GM18511 (cell line): Measurements from ENCODE around the gene CFAP68.
"Not testable (repeated sequence)": the region's sequence is repeated elsewhere in the genome, so short reads cannot be mapped to it uniquely, and the experiment has no call there.

Experiments
- ATAC-seq: cut with Tn5 transposase; IDR thresholded peaks from one replicate; pipeline ENCODE4 v1.9.1; 2021; ENCODE audit warnings: mild to moderate bottlenecking, moderate library complexity; ENCODE audit not compliant: unreplicated experiment

Gene CFAP68

DNA sequence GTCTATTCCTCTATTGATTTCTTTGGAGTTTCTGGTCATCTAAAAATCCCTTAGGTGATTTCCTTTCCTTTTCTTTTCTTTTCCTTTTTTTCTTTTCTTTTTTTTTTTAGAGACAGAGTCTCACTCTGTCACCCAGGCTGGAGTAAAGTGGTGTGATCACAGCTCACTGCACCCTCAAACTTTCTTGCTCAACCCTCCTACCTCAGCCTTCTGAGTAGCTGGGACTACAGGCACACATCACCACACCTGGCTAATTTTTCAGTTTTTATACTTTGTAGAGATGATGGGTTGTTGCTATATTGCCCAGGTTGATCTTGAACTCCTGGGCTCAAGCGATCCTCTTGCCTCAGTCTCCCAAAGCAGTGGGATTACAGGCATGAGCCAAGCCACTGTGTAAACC is 37.4 kb downstream of the CFAP68 start:
- ATAC-seq, result no peak

DNA sequence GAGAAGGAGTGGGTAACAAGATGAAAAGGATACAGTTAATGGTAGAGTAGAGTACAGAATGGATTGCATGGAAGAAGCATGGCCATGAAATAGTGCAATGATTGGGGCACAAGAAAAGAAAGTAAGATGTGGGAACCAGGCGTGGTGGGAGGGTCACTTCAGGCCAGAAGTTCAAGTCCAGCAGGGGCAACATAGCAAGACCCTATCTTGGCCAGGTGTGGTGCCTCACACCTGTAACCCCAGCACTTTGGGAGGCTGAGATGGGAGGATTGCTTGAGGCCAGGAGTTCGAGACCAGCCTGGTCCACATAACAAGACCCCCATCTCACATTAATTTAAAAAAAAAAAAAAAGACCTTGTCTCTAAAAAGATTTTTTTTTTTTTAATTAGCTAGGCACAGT is 38.0 kb downstream of the CFAP68 start:
- no peak for ATAC-seq

DNA sequence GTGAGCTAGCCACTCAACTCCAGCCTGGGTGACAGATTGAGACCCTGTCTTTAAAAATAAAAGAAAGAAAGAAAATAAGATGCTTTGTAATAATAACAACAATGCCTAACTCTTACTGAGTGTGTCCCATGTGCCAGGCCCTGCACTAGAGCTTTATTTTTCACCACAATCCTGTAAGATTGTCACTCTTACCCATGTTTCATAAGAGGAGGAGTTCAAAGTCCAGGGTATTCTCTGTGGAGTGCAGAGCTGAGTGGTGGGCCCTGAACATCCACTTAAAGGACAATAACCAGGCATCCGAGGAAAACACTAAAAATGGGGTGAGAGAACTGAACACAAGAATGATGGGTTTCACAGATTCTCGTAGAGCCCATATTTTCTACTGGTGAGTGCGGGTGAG is 38.4 kb downstream of the CFAP68 start:
- ATAC-seq, result no peak

DNA sequence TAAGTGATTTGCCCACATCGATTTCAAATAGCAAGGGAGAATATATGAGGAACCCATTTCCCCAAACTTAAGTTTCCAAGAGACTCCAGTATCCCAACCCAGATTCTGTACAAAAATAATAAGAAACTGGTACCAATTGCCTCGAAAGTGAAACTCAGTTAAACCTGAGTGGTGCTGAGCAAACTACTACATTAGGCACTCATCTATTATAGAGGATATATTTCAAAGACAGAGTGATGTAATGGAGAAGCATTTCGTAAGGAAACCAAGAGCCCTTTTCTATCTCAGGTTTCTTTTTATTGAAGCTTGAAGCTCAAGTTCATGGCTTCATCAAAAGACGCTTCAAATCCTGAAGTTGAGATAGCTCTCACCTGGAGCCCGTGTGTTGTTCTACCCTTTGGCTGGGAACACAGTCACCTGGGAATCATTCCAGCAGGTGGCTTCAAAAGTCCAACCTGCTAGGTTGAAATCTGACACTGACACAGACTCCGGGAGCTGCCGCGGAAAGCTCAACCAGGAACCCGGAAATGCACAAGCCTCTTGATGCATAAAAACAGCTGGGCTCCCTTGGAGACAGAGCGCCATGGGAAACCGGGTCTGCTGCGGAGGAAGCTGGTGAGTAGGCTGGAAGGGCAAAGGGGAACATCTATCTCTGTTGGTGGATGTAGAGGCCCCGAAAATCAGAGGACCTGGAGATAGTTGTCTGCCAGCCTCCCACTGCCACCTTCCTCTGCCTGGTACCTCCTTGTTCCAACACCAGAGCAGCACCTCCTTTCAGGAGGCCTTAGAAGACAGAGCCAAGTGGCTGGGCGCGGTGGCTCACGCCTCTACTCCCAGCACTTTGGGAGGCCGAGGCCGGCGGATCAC is 39.3 kb downstream of the CFAP68 start, which contains the start of gene C11orf52:
Gene C11orf52 (plus strand): TSS at position 524 of the 867 bp plus-strand sequence. CDS start 60 bp downstream, at position 584.
- ATAC-seq, result no peak

- no peak for ATAC-seq
These were observed 41.6 kb downstream of the CFAP68 start for GRCh38 chr11:111920908-111921307.

- ATAC-seq, result no peak
These were observed 42.3 kb downstream of the CFAP68 start for GRCh38 chr11:111921541-111922230.

- no peak for ATAC-seq
These were observed 43.5 kb downstream of the CFAP68 start for GRCh38 chr11:111922803-111923202.

GRCh38 chr11:111923351-111923788 is 44.0 kb downstream of the CFAP68 start:
- ATAC-seq, result no peak

DNA sequence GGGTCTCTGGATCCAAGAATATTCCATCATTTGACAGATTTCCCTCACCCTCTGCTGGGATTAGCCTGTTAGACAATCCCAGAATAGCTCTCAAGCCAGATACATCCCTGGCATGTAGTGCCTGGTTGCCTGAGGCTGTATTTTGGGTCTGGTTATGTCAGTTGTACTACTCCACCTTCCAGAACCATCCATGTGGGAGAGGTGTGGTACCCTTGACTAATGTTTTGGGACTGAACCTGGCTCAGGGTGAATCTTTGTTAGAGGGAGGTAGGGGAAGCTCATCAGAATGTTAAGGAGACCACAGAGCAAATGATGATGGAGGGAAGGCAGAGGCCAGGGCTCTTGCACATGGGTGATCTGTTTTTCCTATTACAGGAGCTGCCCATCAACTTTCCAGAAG is 44.6 kb downstream of the CFAP68 start:
- ATAC-seq, result no peak

GRCh38 chr11:111925953-111926352 is 46.6 kb downstream of the CFAP68 start:
- no peak for ATAC-seq

GRCh38 chr11:111926505-111927391 is 47.4 kb downstream of the CFAP68 start:
- ATAC-seq, result peak; percentile 92

DNA sequence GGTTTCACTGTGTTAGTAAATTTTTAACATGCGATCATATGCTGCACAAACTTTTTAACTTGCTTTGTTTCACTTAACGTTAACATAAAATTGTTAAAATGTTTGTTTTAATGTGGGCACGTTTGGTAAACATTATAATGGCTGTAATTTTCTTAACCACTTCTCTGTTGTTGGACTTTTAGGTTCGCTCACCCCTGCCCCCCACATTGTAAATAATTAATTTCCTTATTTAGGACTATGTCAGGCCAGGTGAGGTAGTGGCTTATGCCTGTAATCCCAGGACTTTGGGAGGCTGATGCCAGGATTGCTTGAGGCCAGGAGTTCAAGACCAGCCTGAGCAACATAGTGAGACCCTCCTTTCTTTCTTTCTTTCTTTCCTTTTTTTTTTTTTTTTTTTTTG is 51.1 kb downstream of the CFAP68 start:
- ATAC-seq, result no peak

DNA sequence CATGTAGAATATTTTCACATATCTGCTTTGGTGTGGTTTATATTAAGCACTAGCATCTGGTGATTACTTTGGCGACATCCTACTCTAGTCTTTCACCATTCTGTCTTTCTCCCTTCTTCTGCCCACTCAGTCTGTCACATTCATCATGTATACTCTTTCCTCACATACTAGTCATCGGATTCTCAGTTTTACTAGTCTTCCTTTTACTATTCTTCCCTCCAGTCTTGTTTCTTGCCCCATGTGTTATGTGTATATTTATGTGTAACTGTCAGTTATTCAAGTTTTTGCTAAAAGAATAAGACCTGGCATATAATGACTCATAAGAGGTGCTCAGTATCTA is 53.2 kb downstream of the CFAP68 start:
- ATAC-seq, result no peak

- ATAC-seq, result not testable (repeated sequence)
These were observed 53.8 kb downstream of the CFAP68 start for GRCh38 chr11:111933176-111933575.

DNA sequence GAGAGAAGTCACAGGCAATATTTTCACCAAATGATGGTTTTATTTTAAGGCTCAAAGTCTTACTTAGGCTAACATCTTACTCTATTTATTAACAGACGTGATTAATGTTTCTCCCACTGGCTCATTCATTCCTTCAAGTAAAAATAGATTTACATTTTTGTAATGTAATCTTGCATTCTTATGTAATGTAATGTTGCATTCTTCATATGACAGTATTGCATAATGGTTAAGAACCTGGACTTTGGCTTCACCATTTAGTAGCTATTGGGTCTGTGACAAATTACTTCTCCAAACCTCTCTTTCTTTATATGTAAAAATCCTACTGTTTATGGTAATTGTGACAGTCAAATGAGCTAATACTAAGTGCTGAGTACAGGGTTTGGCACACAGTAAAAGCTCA is 54.5 kb downstream of the CFAP68 start:
- no peak for ATAC-seq

- no peak for ATAC-seq
These were observed 55.0 kb downstream of the CFAP68 start for GRCh38 chr11:111934306-111934705.
